ENCODE data around the gene JARID2. TPM values are rescaled to one million over a fixed set of nuclear protein-coding genes. Genes with fewer than 3 reads are reported as not detected.

JARID2 gene
- total RNA-seq: 10 to 100 TPM; 35.9 to 36.4 TPM

DNA sequence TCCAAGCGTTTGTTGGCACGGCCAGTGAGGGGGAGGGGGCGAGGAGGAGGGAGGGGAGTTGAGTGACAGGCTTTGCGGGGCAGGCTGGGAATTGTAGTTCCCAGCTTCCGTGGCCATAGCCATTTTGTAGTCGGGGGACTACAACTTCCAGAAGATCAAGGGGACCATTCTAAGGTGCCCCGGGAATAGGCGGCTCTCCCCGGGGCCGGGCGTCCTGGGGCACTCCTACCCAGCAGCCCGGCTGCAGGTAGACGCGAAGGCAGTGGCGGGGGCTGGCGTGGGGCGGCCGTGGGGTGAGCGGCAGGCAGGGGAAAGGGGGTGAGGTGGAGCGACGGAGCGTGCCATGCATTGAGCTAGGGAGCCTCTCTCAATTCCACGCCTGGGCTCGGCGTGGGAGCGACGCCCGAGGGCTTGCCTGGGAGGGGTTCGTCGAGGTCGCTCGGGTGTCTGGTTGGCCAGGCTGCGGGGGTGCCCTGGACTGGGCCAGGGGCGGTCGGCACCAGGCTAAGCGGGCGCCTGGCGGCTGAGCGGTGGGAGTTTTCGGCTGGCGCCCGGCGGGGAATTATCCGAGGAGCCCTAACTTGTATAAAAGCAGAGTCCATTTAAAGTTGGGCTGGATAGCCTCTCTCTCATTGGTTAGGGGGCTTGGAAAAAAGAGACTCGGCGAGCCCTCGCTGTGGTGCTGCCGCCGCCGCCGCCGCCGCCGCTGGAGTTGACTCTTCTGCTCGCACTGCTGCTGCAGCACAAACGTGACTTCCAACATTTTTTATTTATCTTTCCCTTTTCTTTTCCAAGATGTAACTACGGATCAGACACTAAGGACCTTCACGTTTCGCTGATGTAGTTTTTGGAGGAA is at the start of gene JARID2:
TSS of gene JARID2 (plus strand) at position 709 of the 856 bp plus-strand sequence. CDS start 471 bp downstream, outside the sequence.

